Endothelial cell of umbilical vein (primary cell): Measurements from ENCODE around the gene NELFB. TPM values are rescaled to one million over a fixed set of nuclear protein-coding genes. Genes with fewer than 3 reads are reported as not detected.

Source experiments
- Bru-seq: library from RNA; stranded (reverse); fragments of 400-500 nt; gene quantifications from one replicate; lab custom pipeline; 2021; lab: Mats Ljungman, UMichigan
- BruChase-seq, 2 experiments: library from RNA; stranded (reverse); fragments of 400-500 nt; gene quantifications; one replicate each; lab custom pipeline; 2021; lab: Mats Ljungman, UMichigan
- BruUV-seq: library from RNA; stranded (reverse); fragments of 400-500 nt; replicated peaks from 2 replicates; lab custom pipeline; 2021; lab: Mats Ljungman, UMichigan
- CTCF ChIA-PET: fragments of 300-600, 350-600 bp; sonication (Branson Sonifier 250); formaldehyde crosslinking; loops from one replicate; lab custom pipeline; 2021; ENCODE audit warnings: antibody characterized with exemption, inconsistent platforms; lab: Charles Lee
- POLR2A ChIA-PET: fragments of 300-600, 350-600 bp; sonication (Branson Sonifier 250); formaldehyde crosslinking; loops from one replicate; lab custom pipeline; 2021; ENCODE audit warnings: antibody characterized with exemption, inconsistent platforms; lab: Charles Lee
- DNase-seq: peaks from one replicate; pipeline ENCODE4 v3.0.0-alpha.2; 2011; ENCODE audit warnings: low read depth, low spot score
- FAIRE-seq: peaks from 2 replicates; lab custom pipeline; 2011; peaks lifted over from hg19 to GRCh38; lab: Jason Lieb, UNC
- H2AFZ ChIP-seq: 2 replicates; pipeline ENCODE4 v1.6.0; 2012; ENCODE audit warnings: low read depth, low read length, control low read depth, inconsistent platforms
- H3K27ac ChIP-seq: 2 replicates; pipeline ENCODE4 v1.5.1; 2011; ENCODE audit warnings: low read depth, mild to moderate bottlenecking, control low read depth, low read length, moderate library complexity; ENCODE audit not compliant: insufficient read depth
- H3K27me3 ChIP-seq, 2 experiments: 2 replicates each; pipeline versions ENCODE4 v1.6.0 to v1.6.1; 2011; ENCODE audit warnings: low read length in 2 of 2, mixed read lengths in 1 of 2; ENCODE audit not compliant: control insufficient read depth in 2 of 2, insufficient read depth in 2 of 2
- H3K36me3 ChIP-seq, 2 experiments: 2 replicates in 1 of 2; 3 replicates in 1 of 2; pipeline ENCODE4 v1.5.1; 2011; ENCODE audit warnings: low read length in 2 of 2, mild to moderate bottlenecking in 1 of 2, moderate library complexity in 1 of 2; ENCODE audit not compliant: control insufficient read depth in 2 of 2, insufficient read depth in 2 of 2; ENCODE audit errors: extremely low read depth in 1 of 2
- H3K4me1 ChIP-seq: 3 replicates; pipeline ENCODE4 v1.5.1; 2011; ENCODE audit warnings: mild to moderate bottlenecking, low read length; ENCODE audit not compliant: control insufficient read depth, insufficient read depth; ENCODE audit errors: extremely low read depth
- H3K4me2 ChIP-seq: 2 replicates; pipeline ENCODE4 v1.6.1; 2011; ENCODE audit warnings: low read length, control low read depth, mixed read lengths; ENCODE audit not compliant: insufficient read depth
- H3K4me3 ChIP-seq, 3 experiments: fragments of 200-600 bp in 1 of 3; sonication (generic), shearing (Covaris generic) in 1 of 3; replicated peaks in 1 of 3; 2 replicates each; pipeline ENCODE4 v1.5.1; 2011 to 2016; ENCODE audit warnings: control low read depth in 3 of 3, low read length in 3 of 3, mild to moderate bottlenecking in 2 of 3, inconsistent platforms in 1 of 3, low read depth in 1 of 3, moderate library complexity in 1 of 3; ENCODE audit not compliant: insufficient read depth in 1 of 3
- H3K79me2 ChIP-seq: 2 replicates; pipeline ENCODE4 v1.6.0; 2012; ENCODE audit warnings: low read length, inconsistent platforms; ENCODE audit not compliant: control insufficient read depth, insufficient read depth
- H3K9ac ChIP-seq: replicated peaks from 2 replicates; pipeline ENCODE3; 2011; ENCODE audit warnings: low read length, control low read depth; ENCODE audit not compliant: insufficient read depth; ENCODE audit errors: extremely low read depth
- H3K9me1 ChIP-seq: replicated peaks from 3 replicates; pipeline ENCODE4 v1.6.0; 2011; ENCODE audit warnings: mild to moderate bottlenecking, low read length; ENCODE audit not compliant: control insufficient read depth, insufficient read depth; ENCODE audit errors: extremely low read depth
- H3K9me3 ChIP-seq: replicated peaks from 2 replicates; pipeline ENCODE4 v1.5.1; 2012; ENCODE audit warnings: low read length, inconsistent platforms; ENCODE audit not compliant: control insufficient read depth, insufficient read depth
- H4K20me1 ChIP-seq: replicated peaks from 2 replicates; pipeline ENCODE3; 2011; ENCODE audit warnings: mild to moderate bottlenecking, low read length; ENCODE audit not compliant: control insufficient read depth, insufficient read depth; ENCODE audit errors: extremely low read depth
- EZH2 ChIP-seq: IDR thresholded peaks from 2 replicates; pipeline ENCODE4 v1.6.1; 2012; ENCODE audit warnings: borderline replicate concordance, low read depth, mild to moderate bottlenecking, moderate library complexity, low read length, inconsistent platforms; ENCODE audit not compliant: severe bottlenecking
- FOS ChIP-seq: IDR thresholded peaks from 2 replicates; pipeline ENCODE4 v1.6.1; 2011; ENCODE audit warnings: mild to moderate bottlenecking, low read length, moderate library complexity, borderline replicate concordance; ENCODE audit not compliant: insufficient read depth
- GATA2 ChIP-seq: IDR thresholded peaks from 2 replicates; pipeline ENCODE4 v1.7.0; 2011; ENCODE audit warnings: low read depth, mild to moderate bottlenecking, moderate library complexity, mixed read lengths, low read length; ENCODE audit not compliant: insufficient read length, insufficient read depth
- MAX ChIP-seq: IDR thresholded peaks from 2 replicates; pipeline ENCODE4 v1.6.1; 2011; ENCODE audit not compliant: insufficient read depth, insufficient read length
- POLR2A ChIP-seq: IDR thresholded peaks from 2 replicates; pipeline ENCODE4 v1.6.1; 2012; ENCODE audit warnings: low read depth, mild to moderate bottlenecking, control low read depth, low read length
- POLR2AphosphoS5 ChIP-seq: IDR thresholded peaks from 2 replicates; pipeline ENCODE4 v1.6.1; 2012; ENCODE audit warnings: low read depth, mild to moderate bottlenecking, control low read depth, low read length, moderate library complexity; ENCODE audit not compliant: insufficient read depth
- dilution Hi-C: fragments of 300-500 bp; cut with MboI; formaldehyde crosslinking; loops from one replicate; pipeline ENCODE4 v1.15.0; 2019; ENCODE audit warnings: low sequenced_read_pairs; ENCODE audit not compliant: extremely low pct_ligation_motif_present
- intact Hi-C: fragments of 100-400 bp; cut with micrococcal nuclease; formaldehyde crosslinking; loops from one replicate; pipeline ENCODE4 v1.10.0; 2022
- long read RNA-seq: library from polyadenylated mRNA; stranded (forward); transcript quantifications from one replicate; pipeline ENCODE4 v2.0.0, GENCODE V29; 2021
- polyA minus RNA-seq, 3 experiments: library from RNA; depleted of rRNA, polyadenylated mRNA; stranded (reverse); fragments of >200 nt; gene quantifications; 1 replicate in 1 of 3; 2 replicates in 2 of 3; pipeline ENCODE4 v1.2.3, GENCODE V29; 2011
- polyA plus RNA-seq, 4 experiments: library from polyadenylated mRNA; depleted of rRNA in 3 of 4; stranded (reverse) in 3 of 4; unstranded in 1 of 4; fragments of >200 nt; gene quantifications; 2 replicates each; pipeline versions ENCODE4 v1.2.1 to v1.2.3, GENCODE V29; 2011 to 2012; ENCODE audit warnings: missing spikeins in 1 of 4
- total RNA-seq: library from RNA; stranded (reverse); gene quantifications from 2 replicates; pipeline ENCODE4 v1.2.3, GENCODE V29; 2021

Gene NELFB
- 70.2 and 76.1 TPM in 2 replicates for total RNA-seq
- 61.8 and 62.3 TPM in 2 replicates for polyA plus RNA-seq
- 58.8 and 77.9 TPM in 2 replicates for polyA plus RNA-seq (2011; cell fraction: cytosol; rRNA removed)
- polyA plus RNA-seq (2011; cell fraction: nucleus; rRNA removed), result 68.2 and 70.6 TPM in 2 replicates
- polyA plus RNA-seq (2012), result 63.3 and 64.5 TPM in 2 replicates
- 33.7 and 42.3 TPM in 2 replicates for polyA minus RNA-seq
- polyA minus RNA-seq (2011; cell fraction: cytosol; rRNA and poly(A)+ RNA removed), result 77.9 TPM
- 14.0 and 17.6 TPM in 2 replicates for polyA minus RNA-seq (2011; cell fraction: nucleus; rRNA and poly(A)+ RNA removed)
- percentile 59 among the genes with signal in this experiment for Bru-seq, nascent RNA
- BruChase-seq, experiment 1, labeled RNA remaining after a 6-hour chase, result percentile 87 among the genes with signal in this experiment
- percentile 80 among the genes with signal in this experiment for BruChase-seq, experiment 2, labeled RNA remaining after a 2-hour chase
- long read RNA-seq, transcript NELFB-201 (13 exons, 2,698 nt), result major isoform, 32 of 67 reads
- long read RNA-seq, partial matches to known transcripts, result 26 of 67 reads
- long read RNA-seq, other reads (novel, unspliced or antisense), result 9 of 67 reads

- H3K27ac ChIP-seq, result no peak within 1 kb of the TSS
- H3K4me2 ChIP-seq, result peak within 1 kb of the TSS; percentile 83
- ChIA-PET POLR2A (interaction anchor here (0.5 to 4.9 kb wide), 2 partner anchors 12 to 230 kb away, joined by 3 to 66 read pairs; partner anchors contain the start of gene TUBB4B), CTCF (interaction anchor here (0.8 to 4.4 kb wide), 9 partner anchors 10 to 168 kb away, joined by 3 to 31 read pairs (median 6); partner anchors contain the start of genes EXD3, NOXA1, RNF224 and TOR4A)
- peak within 1 kb of the TSS; percentile 97 for H2AFZ ChIP-seq
- peaks cover 18% of the 10 kb centered on the region for H3K79me2 ChIP-seq
- intact Hi-C loops (loop anchor here (1.0 to 2.0 kb wide), 3 partner anchors 14 to 22 kb away; partner anchors contain the start of gene TOR4A), dilution Hi-C loops (no loop called here)
- peak within 1 kb of the TSS; percentile 41 to 94 (median 41) for H3K4me3 ChIP-seq
- no peaks in the 10 kb centered on the region for H4K20me1 ChIP-seq
- TF ChIP-seq POLR2A (peak; percentile 85), GATA2 (no peak), FOS (no peak), POLR2AphosphoS5 (peak; percentile 85), EZH2 (no peak), MAX (no peak)
- H3K9me1 ChIP-seq, result no peaks in the 10 kb centered on the region
- H3K9ac ChIP-seq, result peak within 1 kb of the TSS; percentile 65
- H3K9me3 ChIP-seq, result no peaks in the 10 kb centered on the region
- FAIRE-seq (peak; percentile 78), DNase-seq (peak; percentile 75)
- peaks cover 2 to 5% of the 10 kb centered on the region in 2 experiments for H3K36me3 ChIP-seq
- no peaks in the 10 kb centered on the region for H3K27me3 ChIP-seq
- BruUV-seq, result no TSS peak
- H3K4me1 ChIP-seq, result peaks cover 14% of the 10 kb centered on the region
Measured at GRCh38 chr9:137254624-137255447, at the start of gene NELFB. NELFB (plus strand) TSS chr9:137255327.
